HG03064 (cell line): ENCODE data around the gene DTNB.
"Not testable (repeated sequence)": the region's sequence is repeated elsewhere in the genome, so short reads cannot be mapped to it uniquely, and the experiment has no call there.

ENCODE experiments used
- ATAC-seq: cut with Tn5 transposase; IDR thresholded peaks from one replicate; pipeline ENCODE4 v1.9.1; 2021; ENCODE audit warnings: low read depth; ENCODE audit not compliant: unreplicated experiment

DTNB gene

GRCh38 chr2:25673300-25674076, at the start of gene DTNB:
TSS of gene DTNB (minus strand) at chr2:25673577. CDS start at chr2:25652660, 20,917 bp downstream.
- ATAC-seq, result peak; percentile 68

GRCh38 chr2:25722224-25722623, 48.8 kb upstream of the DTNB start:
- no peak for ATAC-seq

GRCh38 chr2:25720575-25720974, 47.2 kb upstream of the DTNB start:
- no peak for ATAC-seq

- no peak for ATAC-seq
Measured at GRCh38 chr2:25714740-25715139, 41.4 kb upstream of the DTNB start.

GRCh38 chr2:25712455-25712854, 39.1 kb upstream of the DTNB start:
- ATAC-seq, result no peak

- no peak for ATAC-seq
Measured at GRCh38 chr2:25711675-25712354, 38.4 kb upstream of the DTNB start.

GRCh38 chr2:25710750-25711149, 37.4 kb upstream of the DTNB start:
- ATAC-seq, result no peak

- no peak for ATAC-seq
Measured at GRCh38 chr2:25709349-25709748, 36.0 kb upstream of the DTNB start.

GRCh38 chr2:25707927-25708590, 34.7 kb upstream of the DTNB start:
- no peak for ATAC-seq

GRCh38 chr2:25705575-25705974, 32.2 kb upstream of the DTNB start:
- ATAC-seq, result not testable (repeated sequence)

- no peak for ATAC-seq
Measured at GRCh38 chr2:25701801-25702200, 28.4 kb upstream of the DTNB start.

GRCh38 chr2:25700221-25700660, 26.9 kb upstream of the DTNB start:
- ATAC-seq, result no peak

GRCh38 chr2:25699216-25699615, 25.8 kb upstream of the DTNB start:
- ATAC-seq, result no peak

- no peak for ATAC-seq
Measured at GRCh38 chr2:25698752-25699151, 25.4 kb upstream of the DTNB start.

- ATAC-seq, result no peak
Measured at GRCh38 chr2:25697559-25698341, 24.4 kb upstream of the DTNB start.

- ATAC-seq, result no peak
Measured at GRCh38 chr2:25692737-25693445, 19.5 kb upstream of the DTNB start.

- ATAC-seq, result no peak
Measured at GRCh38 chr2:25692143-25692542, 18.8 kb upstream of the DTNB start.

- no peak for ATAC-seq
Measured at GRCh38 chr2:25690058-25690457, 16.7 kb upstream of the DTNB start.

- ATAC-seq, result no peak
Measured at GRCh38 chr2:25688236-25688635, 14.9 kb upstream of the DTNB start.

GRCh38 chr2:25685741-25686140, 12.4 kb upstream of the DTNB start:
- no peak for ATAC-seq
